ENCODE data around the gene LRRC28. TPM values are rescaled to one million over a fixed set of nuclear protein-coding genes. Genes with fewer than 3 reads are reported as not detected.

Gene LRRC28
- total and polyA plus RNA-seq, 4 donors = 7.7 to 66.1 (median 13.0) TPM

GRCh38 chr15:99209326-99209725 is 42.0 kb upstream of the LRRC28 start:
- H3K27me3 ChIP-seq (ENCODE audit: control insufficient read depth in 3 of 3, insufficient read depth in 3 of 3, low read length in 2 of 3) = no peaks in the 10 kb centered on the region
- no peak overlapping the region for H3K9ac ChIP-seq (ENCODE audit: insufficient read depth in 1 of 2, low read length in 2 of 2)
- no peak overlapping the region for H3K4me3 ChIP-seq
- ATAC-seq (ENCODE audit: insufficient read depth, low FRiP score) (no peak), DNase-seq (peak in 2 of 3 donors; percentile 9 to 20)
- H3K9me3 ChIP-seq (ENCODE audit: control insufficient read depth in 4 of 4, insufficient read depth in 3 of 4, low read length in 3 of 4) = no peaks in the 10 kb centered on the region
- WGBS, 2 donors = 71 to 77% methylated on average over 2 of the region's 2 CpGs
- H3K27ac ChIP-seq (ENCODE audit: low read depth in 1 of 2, low read length in 1 of 2) = no peak overlapping the region
- H3K36me3 ChIP-seq (ENCODE audit: control insufficient read depth in 4 of 4, insufficient read depth in 4 of 4, low read length in 4 of 4) = peaks cover 0 to 11% (median 0%) of the 10 kb centered on the region in 4 donors
- no peak for TF ChIP-seq CTCF (IDR thresholded peaks at IDR 0.05; ENCODE audit: control extremely low read depth, extremely low read depth)
- peaks cover 0 to 3% (median 0%) of the 10 kb centered on the region in 5 donors for H3K4me1 ChIP-seq (ENCODE audit: control insufficient read depth in 5 of 5, insufficient read depth in 5 of 5, low read length in 5 of 5)

GRCh38 chr15:99210334-99210733 is 40.9 kb upstream of the LRRC28 start:
- no peak for TF ChIP-seq CTCF (IDR thresholded peaks at IDR 0.05; ENCODE audit: control extremely low read depth, extremely low read depth)
- Histone ChIP-seq H3K4me3 (no peak overlapping the region), H3K27me3 (ENCODE audit: control insufficient read depth in 3 of 3, insufficient read depth in 3 of 3, low read length in 2 of 3) (no peaks in the 10 kb centered on the region), H3K9ac (ENCODE audit: insufficient read depth in 1 of 2, low read length in 2 of 2) (no peak overlapping the region), H3K9me3 (ENCODE audit: control insufficient read depth in 4 of 4, insufficient read depth in 3 of 4, low read length in 3 of 4) (no peaks in the 10 kb centered on the region), H3K36me3 (ENCODE audit: control insufficient read depth in 4 of 4, insufficient read depth in 4 of 4, low read length in 4 of 4) (peaks cover 0 to 11% (median under 1%) of the 10 kb centered on the region in 4 donors), H3K27ac (ENCODE audit: low read depth in 1 of 2, low read length in 1 of 2) (no peak overlapping the region), H3K4me1 (ENCODE audit: control insufficient read depth in 5 of 5, insufficient read depth in 5 of 5, low read length in 5 of 5) (peaks cover 0 to 3% (median 0%) of the 10 kb centered on the region in 5 donors)
- ATAC-seq (ENCODE audit: insufficient read depth, low FRiP score) (no peak), DNase-seq (peak in 1 of 3 donors; percentile 13)

GRCh38 chr15:99211926-99212325 is 39.4 kb upstream of the LRRC28 start:
- H3K36me3 ChIP-seq (ENCODE audit: control insufficient read depth in 4 of 4, insufficient read depth in 4 of 4, low read length in 4 of 4) = peaks cover 0 to 15% (median under 1%) of the 10 kb centered on the region in 4 donors
- H3K27ac ChIP-seq (ENCODE audit: low read depth in 1 of 2, low read length in 1 of 2) = peak overlapping the region in 1 of 2 donors; percentile 43
- H3K4me3 ChIP-seq = no peak overlapping the region
- DNase-seq = peak in 1 of 3 donors; percentile 1
- TF ChIP-seq CTCF (IDR thresholded peaks at IDR 0.05; ENCODE audit: control extremely low read depth, extremely low read depth) = no peak
- no peak overlapping the region for H3K9ac ChIP-seq (ENCODE audit: insufficient read depth in 1 of 2, low read length in 2 of 2)
- H3K4me1 ChIP-seq (ENCODE audit: control insufficient read depth in 5 of 5, insufficient read depth in 5 of 5, low read length in 5 of 5) = peaks cover 0 to 3% (median 0%) of the 10 kb centered on the region in 5 donors
- no peaks in the 10 kb centered on the region for H3K9me3 ChIP-seq (ENCODE audit: control insufficient read depth in 4 of 4, insufficient read depth in 3 of 4, low read length in 3 of 4)
- no peaks in the 10 kb centered on the region for H3K27me3 ChIP-seq (ENCODE audit: control insufficient read depth in 3 of 3, insufficient read depth in 3 of 3, low read length in 2 of 3)
- no peak for ATAC-seq (ENCODE audit: insufficient read depth, low FRiP score)
- WGBS, 2 donors = 65 to 77% methylated on average over 4 of the region's 4 CpGs

- Histone ChIP-seq H3K27ac (ENCODE audit: low read depth in 1 of 2, low read length in 1 of 2) (peak overlapping the region in 1 of 2 donors; percentile 73), H3K4me1 (ENCODE audit: control insufficient read depth in 5 of 5, insufficient read depth in 5 of 5, low read length in 5 of 5) (peaks cover 0 to 3% (median 0%) of the 10 kb centered on the region in 5 donors), H3K9me3 (ENCODE audit: control insufficient read depth in 4 of 4, insufficient read depth in 3 of 4, low read length in 3 of 4) (no peaks in the 10 kb centered on the region), H3K27me3 (ENCODE audit: control insufficient read depth in 3 of 3, insufficient read depth in 3 of 3, low read length in 2 of 3) (no peaks in the 10 kb centered on the region), H3K9ac (ENCODE audit: insufficient read depth in 1 of 2, low read length in 2 of 2) (no peak overlapping the region), H3K36me3 (ENCODE audit: control insufficient read depth in 4 of 4, insufficient read depth in 4 of 4, low read length in 4 of 4) (peaks cover 0 to 15% (median under 1%) of the 10 kb centered on the region in 4 donors), H3K4me3 (no peak overlapping the region)
- no peak for TF ChIP-seq CTCF (IDR thresholded peaks at IDR 0.05; ENCODE audit: control extremely low read depth, extremely low read depth)
- WGBS, 2 donors = 89 to 90% methylated on average over 7 of the region's 7 CpGs
- no peak for ATAC-seq (ENCODE audit: insufficient read depth, low FRiP score)
- DNase-seq = no peak
These were observed 38.9 kb upstream of the LRRC28 start for GRCh38 chr15:99212406-99212805.
